Measurements from ENCODE around the gene PEG3. TPM values are rescaled to one million over a fixed set of nuclear protein-coding genes. Genes with fewer than 3 reads are reported as not detected.

Gene PEG3
- total and polyA plus RNA-seq, 2 of the 8 experiments (the other 6 are each of a cell fraction or from before 2014, with no cell fraction given) = not detected

DNA sequence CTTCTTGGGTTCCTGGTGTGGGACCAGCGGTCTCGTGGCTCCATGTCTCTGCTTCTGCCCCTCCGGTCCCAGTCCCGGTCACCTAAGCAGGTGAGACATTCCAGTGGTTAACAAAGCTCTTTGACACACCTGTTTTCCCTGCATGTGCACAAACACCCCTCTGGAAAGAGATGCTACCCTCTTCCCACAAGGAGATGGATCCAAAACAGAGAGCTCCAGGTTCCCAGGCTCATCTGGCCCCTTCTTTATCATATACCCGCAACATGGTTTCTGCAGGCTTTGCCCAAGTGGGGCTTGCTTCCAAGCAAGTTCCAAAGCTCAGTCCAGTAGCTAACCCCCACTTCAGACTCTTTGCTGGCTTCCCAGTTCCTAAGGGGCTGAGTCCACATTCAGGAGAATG lies 17.8 kb downstream of the PEG3 start (continued):
- TF ChIP-seq CHD7 (IDR thresholded peaks at IDR 0.05; ENCODE audit: insufficient replicate concordance, low read length) (no peak), SP4 (IDR thresholded peaks at IDR 0.05; ENCODE audit: low read length) (no peak), TAF1 (IDR thresholded peaks at IDR 0.05; ENCODE audit: low read depth, low read length) (no peak), BACH1 (IDR thresholded peaks at IDR 0.05; ENCODE audit: low read length) (no peak), EP300 (IDR thresholded peaks at IDR 0.05; ENCODE audit: borderline replicate concordance in 1 of 2, low read depth in 2 of 2, low read length in 2 of 2) (no peak)
- TF ChIP-seq, protein P1, sequence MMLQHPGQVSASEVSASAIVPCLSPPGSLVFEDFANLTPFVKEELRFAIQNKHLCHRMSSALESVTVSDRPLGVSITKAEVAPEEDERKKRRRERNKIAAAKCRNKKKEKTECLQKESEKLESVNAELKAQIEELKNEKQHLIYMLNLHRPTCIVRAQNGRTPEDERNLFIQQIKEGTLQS (IDR thresholded peaks at IDR 0.05; ENCODE audit: insufficient read depth, low read depth, low read length) = no peak
